ENCODE measurements around the gene OOSP4B.
"Not testable (repeated sequence)": the region's sequence is repeated elsewhere in the genome, so short reads cannot be mapped to it uniquely, and the experiment has no call there.

OOSP4B gene

GRCh38 chr11:60016881-60017280 lies at the start of gene OOSP4B:
Gene OOSP4B, plus strand, starts transcription at chr11:60017181.
- no peak for DNase-seq

- DNase-seq, result no peak
These were observed 49.1 kb upstream of the OOSP4B start for GRCh38 chr11:59967677-59968394.

GRCh38 chr11:59968395-59968783 lies 48.6 kb upstream of the OOSP4B start:
- DNase-seq, result no peak

GRCh38 chr11:59973097-59973496 lies 43.9 kb upstream of the OOSP4B start:
- no peak for DNase-seq

GRCh38 chr11:59981106-59981770 lies 35.7 kb upstream of the OOSP4B start:
- no peak for DNase-seq

GRCh38 chr11:59982037-59982436 lies 34.9 kb upstream of the OOSP4B start:
- DNase-seq, result not testable (repeated sequence)

- DNase-seq, result no peak
These were observed 33.8 kb upstream of the OOSP4B start for GRCh38 chr11:59983212-59983611.

- no peak for DNase-seq
These were observed 32.6 kb upstream of the OOSP4B start for GRCh38 chr11:59984368-59984767.

- no peak for DNase-seq
These were observed 26.6 kb upstream of the OOSP4B start for GRCh38 chr11:59990421-59990820.

GRCh38 chr11:59992425-59992824 lies 24.6 kb upstream of the OOSP4B start:
- DNase-seq, result no peak

GRCh38 chr11:59997800-59998199 lies 19.2 kb upstream of the OOSP4B start:
- no peak for DNase-seq

GRCh38 chr11:59999691-60000090 lies 17.3 kb upstream of the OOSP4B start:
- no peak for DNase-seq

- DNase-seq, result no peak
These were observed 13.3 kb upstream of the OOSP4B start for GRCh38 chr11:60003729-60004128.

GRCh38 chr11:60005360-60005759 lies 11.6 kb upstream of the OOSP4B start:
- DNase-seq, result no peak

- DNase-seq, result no peak
These were observed 1.1 kb downstream of the OOSP4B start for GRCh38 chr11:60018058-60018457.

- DNase-seq, result not testable (repeated sequence)
These were observed 3.4 kb downstream of the OOSP4B start for GRCh38 chr11:60020376-60020775.

GRCh38 chr11:60029015-60029632 lies 12.1 kb downstream of the OOSP4B start:
- no peak for DNase-seq

- DNase-seq, result no peak
These were observed 23.1 kb downstream of the OOSP4B start, which contains the start of gene OOSP2 for GRCh38 chr11:60040109-60040508. Gene OOSP2, plus strand, starts transcription at chr11:60040409. Its CDS starts 51 bp downstream, at chr11:60040460.

- DNase-seq, result not testable (repeated sequence)
These were observed 33.4 kb downstream of the OOSP4B start for GRCh38 chr11:60050422-60050821.

- not testable (repeated sequence) for DNase-seq
These were observed 33.9 kb downstream of the OOSP4B start for GRCh38 chr11:60050839-60051238.

- no peak for DNase-seq
These were observed 39.5 kb downstream of the OOSP4B start, which contains the start of gene MS4A3 for GRCh38 chr11:60056349-60056969. Gene MS4A3, plus strand, starts transcription at chr11:60056665. Its CDS starts 4,496 bp downstream, at chr11:60061161.

- DNase-seq, result no peak
These were observed 42.1 kb downstream of the OOSP4B start for GRCh38 chr11:60059052-60059451.

- DNase-seq, result no peak
These were observed 42.7 kb downstream of the OOSP4B start for GRCh38 chr11:60059521-60060240.

Measured in activated T-cell treated with anti-CD3 and anti-CD28 coated beads for 4 hours (primary cell).